ENCODE measurements around the gene DGCR2. TPM values are rescaled to one million over a fixed set of nuclear protein-coding genes. Genes with fewer than 3 reads are reported as not detected.

DGCR2 gene
- polyA plus RNA-seq, 1 donor from 2014 or later: 67.1 TPM

DNA sequence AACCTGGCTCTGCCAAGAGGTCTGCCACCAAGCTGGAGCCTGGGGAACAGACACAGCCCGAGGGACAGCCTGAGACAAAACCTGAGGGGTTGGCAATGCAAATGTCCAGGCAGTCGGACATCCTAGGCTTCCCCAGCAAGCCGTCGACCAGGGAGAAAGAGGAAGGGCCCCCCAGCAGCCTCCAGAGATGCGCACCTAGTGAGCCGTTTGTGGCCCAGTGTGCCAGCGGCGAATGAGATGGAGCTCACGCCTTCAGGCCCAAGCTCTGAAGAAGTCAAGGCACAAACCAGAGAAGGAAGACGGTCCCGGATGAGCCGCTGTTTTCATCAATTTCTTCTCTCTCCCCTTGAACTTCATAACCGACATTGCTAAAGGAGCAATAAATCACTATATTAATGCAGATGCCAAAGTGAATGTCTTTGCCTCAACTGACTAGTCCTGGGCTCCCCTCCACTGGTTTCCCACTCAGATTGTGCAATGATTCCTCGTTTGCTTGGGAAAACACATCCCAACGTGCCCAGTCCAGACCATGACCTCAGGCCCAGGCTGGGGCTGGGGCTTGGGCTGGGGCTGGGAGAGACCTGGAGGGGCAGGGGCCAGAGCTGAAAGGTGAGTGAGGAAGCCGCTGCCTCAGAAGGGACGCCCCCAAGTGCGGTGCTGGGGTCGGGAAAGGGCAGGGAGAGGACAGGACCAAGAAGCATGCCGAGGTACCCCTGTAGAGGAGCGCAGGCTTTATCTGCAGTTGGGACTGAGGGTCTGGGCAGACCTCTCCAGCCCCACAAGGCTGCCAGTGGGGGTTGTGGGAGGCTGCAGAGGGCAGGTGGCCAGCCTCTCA, 3.5 kb upstream of the DGCR2 start:
- no peak for TF ChIP-seq POLR2AphosphoS5 (IDR thresholded peaks at IDR 0.05)
- no peak for TF ChIP-seq EP300 (conservative IDR thresholded peaks at IDR 0.05; ENCODE audit: poor library complexity, severe bottlenecking)
- TF ChIP-seq EZH2 (IDR thresholded peaks at IDR 0.05; ENCODE audit: borderline replicate concordance, insufficient read depth, low read length, poor library complexity, severe bottlenecking): no peak
- no peak for TF ChIP-seq TAF1 (IDR thresholded peaks at IDR 0.05; ENCODE audit: low read depth)
- TF ChIP-seq SMC3 (conservative IDR thresholded peaks at IDR 0.05; ENCODE audit: poor library complexity): no peak
- TF ChIP-seq, protein P1, sequence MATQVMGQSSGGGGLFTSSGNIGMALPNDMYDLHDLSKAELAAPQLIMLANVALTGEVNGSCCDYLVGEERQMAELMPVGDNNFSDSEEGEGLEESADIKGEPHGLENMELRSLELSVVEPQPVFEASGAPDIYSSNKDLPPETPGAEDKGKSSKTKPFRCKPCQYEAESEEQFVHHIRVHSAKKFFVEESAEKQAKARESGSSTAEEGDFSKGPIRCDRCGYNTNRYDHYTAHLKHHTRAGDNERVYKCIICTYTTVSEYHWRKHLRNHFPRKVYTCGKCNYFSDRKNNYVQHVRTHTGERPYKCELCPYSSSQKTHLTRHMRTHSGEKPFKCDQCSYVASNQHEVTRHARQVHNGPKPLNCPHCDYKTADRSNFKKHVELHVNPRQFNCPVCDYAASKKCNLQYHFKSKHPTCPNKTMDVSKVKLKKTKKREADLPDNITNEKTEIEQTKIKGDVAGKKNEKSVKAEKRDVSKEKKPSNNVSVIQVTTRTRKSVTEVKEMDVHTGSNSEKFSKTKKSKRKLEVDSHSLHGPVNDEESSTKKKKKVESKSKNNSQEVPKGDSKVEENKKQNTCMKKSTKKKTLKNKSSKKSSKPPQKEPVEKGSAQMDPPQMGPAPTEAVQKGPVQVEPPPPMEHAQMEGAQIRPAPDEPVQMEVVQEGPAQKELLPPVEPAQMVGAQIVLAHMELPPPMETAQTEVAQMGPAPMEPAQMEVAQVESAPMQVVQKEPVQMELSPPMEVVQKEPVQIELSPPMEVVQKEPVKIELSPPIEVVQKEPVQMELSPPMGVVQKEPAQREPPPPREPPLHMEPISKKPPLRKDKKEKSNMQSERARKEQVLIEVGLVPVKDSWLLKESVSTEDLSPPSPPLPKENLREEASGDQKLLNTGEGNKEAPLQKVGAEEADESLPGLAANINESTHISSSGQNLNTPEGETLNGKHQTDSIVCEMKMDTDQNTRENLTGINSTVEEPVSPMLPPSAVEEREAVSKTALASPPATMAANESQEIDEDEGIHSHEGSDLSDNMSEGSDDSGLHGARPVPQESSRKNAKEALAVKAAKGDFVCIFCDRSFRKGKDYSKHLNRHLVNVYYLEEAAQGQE (IDR thresholded peaks at IDR 0.05; ENCODE audit: borderline replicate concordance): no peak
- no peak for TF ChIP-seq RAD21 (conservative IDR thresholded peaks at IDR 0.05)
- TF ChIP-seq, protein P2, sequence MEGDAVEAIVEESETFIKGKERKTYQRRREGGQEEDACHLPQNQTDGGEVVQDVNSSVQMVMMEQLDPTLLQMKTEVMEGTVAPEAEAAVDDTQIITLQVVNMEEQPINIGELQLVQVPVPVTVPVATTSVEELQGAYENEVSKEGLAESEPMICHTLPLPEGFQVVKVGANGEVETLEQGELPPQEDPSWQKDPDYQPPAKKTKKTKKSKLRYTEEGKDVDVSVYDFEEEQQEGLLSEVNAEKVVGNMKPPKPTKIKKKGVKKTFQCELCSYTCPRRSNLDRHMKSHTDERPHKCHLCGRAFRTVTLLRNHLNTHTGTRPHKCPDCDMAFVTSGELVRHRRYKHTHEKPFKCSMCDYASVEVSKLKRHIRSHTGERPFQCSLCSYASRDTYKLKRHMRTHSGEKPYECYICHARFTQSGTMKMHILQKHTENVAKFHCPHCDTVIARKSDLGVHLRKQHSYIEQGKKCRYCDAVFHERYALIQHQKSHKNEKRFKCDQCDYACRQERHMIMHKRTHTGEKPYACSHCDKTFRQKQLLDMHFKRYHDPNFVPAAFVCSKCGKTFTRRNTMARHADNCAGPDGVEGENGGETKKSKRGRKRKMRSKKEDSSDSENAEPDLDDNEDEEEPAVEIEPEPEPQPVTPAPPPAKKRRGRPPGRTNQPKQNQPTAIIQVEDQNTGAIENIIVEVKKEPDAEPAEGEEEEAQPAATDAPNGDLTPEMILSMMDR (IDR thresholded peaks at IDR 0.05; ENCODE audit: poor library complexity, severe bottlenecking): no peak
- H3K4me2 ChIP-seq (ENCODE audit: low read length): no peak overlapping the region
- H3K27me3 ChIP-seq (ENCODE audit: insufficient read depth, low read depth, low read length): no peaks in the 10 kb centered on the region
- no peak overlapping the region for H3K27ac ChIP-seq (ENCODE audit: low read length)
- H3F3A ChIP-seq (ENCODE audit: insufficient read depth, low read length, poor library complexity, severe bottlenecking): no peaks in the 10 kb centered on the region
- H2AFZ ChIP-seq (ENCODE audit: low read depth, low read length): no peak overlapping the region
- H3K4me3 ChIP-seq (ENCODE audit: low read length): no peak overlapping the region
- no peaks in the 10 kb centered on the region for H3K36me3 ChIP-seq (ENCODE audit: insufficient read depth, low read length)
- H3K9me2 ChIP-seq (ENCODE audit: insufficient read depth, low read length): no peaks in the 10 kb centered on the region
- H4K20me1 ChIP-seq (ENCODE audit: insufficient read depth): peaks cover 4% of the 10 kb centered on the region
- no peak overlapping the region for H3K9ac ChIP-seq (ENCODE audit: low read length)
- peaks cover 11% of the 10 kb centered on the region for H3K79me2 ChIP-seq (replicated peaks; ENCODE audit: insufficient read depth, low read length)
- no peaks in the 10 kb centered on the region for H3K9me3 ChIP-seq (ENCODE audit: low read length)

DNA sequence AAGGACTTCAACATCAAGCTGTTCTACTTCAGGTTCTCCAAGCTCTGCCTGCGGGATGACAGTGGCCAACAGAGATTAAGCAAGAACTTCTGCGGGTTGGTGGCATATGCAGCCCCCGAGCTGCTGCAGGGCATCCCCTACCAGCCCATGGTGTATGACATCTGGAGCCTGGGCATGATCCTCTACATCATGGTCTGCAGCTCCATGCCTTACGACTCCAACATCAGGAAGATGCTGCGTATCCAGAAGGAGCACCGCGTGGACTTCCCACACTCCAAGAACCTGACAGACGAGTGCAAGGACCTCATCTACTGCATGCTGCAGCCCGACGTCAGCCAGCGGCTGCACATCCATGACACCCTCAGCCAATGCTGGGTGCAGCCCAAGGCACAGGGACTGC, 2.8 kb upstream of the DGCR2 start:
- Histone ChIP-seq H3K9ac (ENCODE audit: low read length) (no peak overlapping the region), H3K79me2 (replicated peaks; ENCODE audit: insufficient read depth, low read length) (peaks cover 17% of the 10 kb centered on the region), H3K4me3 (ENCODE audit: low read length) (no peak overlapping the region), H3K27me3 (ENCODE audit: insufficient read depth, low read depth, low read length) (no peaks in the 10 kb centered on the region), H3K4me2 (ENCODE audit: low read length) (no peak overlapping the region), H4K20me1 (ENCODE audit: insufficient read depth) (peaks cover 5% of the 10 kb centered on the region), H3K9me3 (ENCODE audit: low read length) (no peaks in the 10 kb centered on the region), H3K9me2 (ENCODE audit: insufficient read depth, low read length) (no peaks in the 10 kb centered on the region), H3K27ac (ENCODE audit: low read length) (no peak overlapping the region), H3K36me3 (ENCODE audit: insufficient read depth, low read length) (no peaks in the 10 kb centered on the region), H3F3A (ENCODE audit: insufficient read depth, low read length, poor library complexity, severe bottlenecking) (no peaks in the 10 kb centered on the region), H2AFZ (ENCODE audit: low read depth, low read length) (no peak overlapping the region)
- no peak for TF ChIP-seq RAD21 (conservative IDR thresholded peaks at IDR 0.05)
- no peak for TF ChIP-seq MXI1 (conservative IDR thresholded peaks at IDR 0.05; ENCODE audit: poor library complexity, severe bottlenecking)
- no peak for TF ChIP-seq TAF1 (IDR thresholded peaks at IDR 0.05; ENCODE audit: low read depth)
- no peak for TF ChIP-seq EP300 (conservative IDR thresholded peaks at IDR 0.05; ENCODE audit: poor library complexity, severe bottlenecking)
- no peak for TF ChIP-seq SMC3 (conservative IDR thresholded peaks at IDR 0.05; ENCODE audit: poor library complexity)
- TF ChIP-seq, protein P1 (IDR thresholded peaks at IDR 0.05; ENCODE audit: borderline replicate concordance): no peak
- TF ChIP-seq EZH2 (IDR thresholded peaks at IDR 0.05; ENCODE audit: borderline replicate concordance, insufficient read depth, low read length, poor library complexity, severe bottlenecking): no peak
- TF ChIP-seq, protein P2 (IDR thresholded peaks at IDR 0.05; ENCODE audit: poor library complexity, severe bottlenecking): no peak
- TF ChIP-seq POLR2AphosphoS5 (IDR thresholded peaks at IDR 0.05): no peak
